IgD-negative memory B cell (primary cell): Measurements from ENCODE around the gene COL18A1. TPM values are rescaled to one million over a fixed set of nuclear protein-coding genes. Genes with fewer than 3 reads are reported as not detected.

ENCODE experiments used
- H3K27ac Mint-ChIP-seq, 3 donors: one replicate each; pipeline ENCODE4 v1.8.0; 2020 to 2022; ENCODE audit warnings: mild to moderate bottlenecking in 3 of 3, mixed read lengths in 3 of 3, moderate library complexity in 1 of 3
- H3K27me3 Mint-ChIP-seq: one replicate; pipeline ENCODE4 v1.8.0; 2021; ENCODE audit warnings: mixed read lengths
- H3K36me3 Mint-ChIP-seq: one replicate; pipeline ENCODE4 v1.8.0; 2020; ENCODE audit warnings: mild to moderate bottlenecking, mixed read lengths
- H3K4me1 Mint-ChIP-seq, 3 donors: one replicate each; pipeline ENCODE4 v1.8.0; 2020 to 2022; ENCODE audit warnings: mixed read lengths in 3 of 3, mild to moderate bottlenecking in 1 of 3
- H3K4me3 Mint-ChIP-seq, 4 donors: one replicate each; pipeline ENCODE4 v1.8.0; 2020 to 2022; ENCODE audit warnings: mild to moderate bottlenecking in 4 of 4, mixed read lengths in 4 of 4, moderate library complexity in 3 of 4
- H3K9me3 Mint-ChIP-seq, 3 donors: one replicate each; pipeline ENCODE4 v1.8.0; 2020 to 2021; ENCODE audit warnings: mixed read lengths in 3 of 3, mild to moderate bottlenecking in 1 of 3
- polyA plus RNA-seq: library from polyadenylated mRNA; unstranded; fragments of 300-500 nt; fragmentation: Illumina TruSeq; gene quantifications from one replicate; pipeline ENCODE4 v1.2.3, GENCODE V29; 2021

Gene COL18A1
- polyA plus RNA-seq, 1 donor from 2014 or later, result 4.0 TPM

- Mint-ChIP-seq H3K4me3 (no peak overlapping the region), H3K36me3 (no peaks in the 10 kb centered on the region), H3K27ac (no peak overlapping the region), H3K27me3 (peaks cover 28% of the 10 kb centered on the region), H3K9me3 (peaks cover 0 to 2% (median 0%) of the 10 kb centered on the region in 3 donors), H3K4me1 (no peaks in the 10 kb centered on the region)
These were observed 20.1 kb upstream of the COL18A1 start for GRCh38 chr21:45384656-45385548.

GRCh38 chr21:45385549-45386050 is 19.4 kb upstream of the COL18A1 start:
- Mint-ChIP-seq H3K36me3 (no peaks in the 10 kb centered on the region), H3K4me3 (no peak overlapping the region), H3K9me3 (peaks cover 0 to 2% (median 0%) of the 10 kb centered on the region in 3 donors), H3K27ac (no peak overlapping the region), H3K27me3 (peaks cover 29% of the 10 kb centered on the region), H3K4me1 (no peaks in the 10 kb centered on the region)

- no peaks in the 10 kb centered on the region for H3K36me3 Mint-ChIP-seq
- no peak overlapping the region for H3K4me3 Mint-ChIP-seq
- peaks cover 26% of the 10 kb centered on the region for H3K27me3 Mint-ChIP-seq
- H3K9me3 Mint-ChIP-seq, result peaks cover 0 to 2% (median 0%) of the 10 kb centered on the region in 3 donors
- H3K27ac Mint-ChIP-seq, result no peak overlapping the region
- H3K4me1 Mint-ChIP-seq, result no peaks in the 10 kb centered on the region
These were observed 18.6 kb upstream of the COL18A1 start for GRCh38 chr21:45386336-45386727.

GRCh38 chr21:45386728-45387371 is 18.1 kb upstream of the COL18A1 start:
- no peaks in the 10 kb centered on the region for H3K36me3 Mint-ChIP-seq
- peaks cover 26% of the 10 kb centered on the region for H3K27me3 Mint-ChIP-seq
- H3K27ac Mint-ChIP-seq, result no peak overlapping the region
- peaks cover 0 to 2% (median 0%) of the 10 kb centered on the region in 3 donors for H3K9me3 Mint-ChIP-seq
- no peak overlapping the region for H3K4me3 Mint-ChIP-seq
- no peaks in the 10 kb centered on the region for H3K4me1 Mint-ChIP-seq

- no peak overlapping the region for H3K4me3 Mint-ChIP-seq
- H3K9me3 Mint-ChIP-seq, result peaks cover 0 to 2% (median 0%) of the 10 kb centered on the region in 3 donors
- H3K27ac Mint-ChIP-seq, result no peak overlapping the region
- H3K36me3 Mint-ChIP-seq, result no peaks in the 10 kb centered on the region
- peaks cover 21% of the 10 kb centered on the region for H3K27me3 Mint-ChIP-seq
- H3K4me1 Mint-ChIP-seq, result no peaks in the 10 kb centered on the region
These were observed 17.5 kb upstream of the COL18A1 start for GRCh38 chr21:45387506-45387905.

GRCh38 chr21:45388011-45388521 is 16.9 kb upstream of the COL18A1 start:
- Mint-ChIP-seq H3K4me3 (no peak overlapping the region), H3K27ac (no peak overlapping the region), H3K36me3 (no peaks in the 10 kb centered on the region), H3K27me3 (peaks cover 19% of the 10 kb centered on the region), H3K9me3 (peaks cover 0 to 2% (median 0%) of the 10 kb centered on the region in 3 donors), H3K4me1 (no peaks in the 10 kb centered on the region)

GRCh38 chr21:45388611-45389296 is 16.2 kb upstream of the COL18A1 start:
- no peaks in the 10 kb centered on the region for H3K4me1 Mint-ChIP-seq
- H3K4me3 Mint-ChIP-seq, result no peak overlapping the region
- peaks cover 19% of the 10 kb centered on the region for H3K27me3 Mint-ChIP-seq
- H3K9me3 Mint-ChIP-seq, result peaks cover 0 to 2% (median 0%) of the 10 kb centered on the region in 3 donors
- no peaks in the 10 kb centered on the region for H3K36me3 Mint-ChIP-seq
- no peak overlapping the region for H3K27ac Mint-ChIP-seq

- Mint-ChIP-seq H3K9me3 (no peaks in the 10 kb centered on the region), H3K36me3 (no peaks in the 10 kb centered on the region), H3K27me3 (peaks cover 18% of the 10 kb centered on the region)
These were observed 14.7 kb upstream of the COL18A1 start for GRCh38 chr21:45390121-45390751.

GRCh38 chr21:45390831-45391742 is 13.9 kb upstream of the COL18A1 start:
- Mint-ChIP-seq H3K36me3 (no peaks in the 10 kb centered on the region), H3K27ac (no peak overlapping the region), H3K9me3 (no peaks in the 10 kb centered on the region), H3K4me3 (no peak overlapping the region), H3K4me1 (no peaks in the 10 kb centered on the region), H3K27me3 (peaks cover 13% of the 10 kb centered on the region)

More at GRCh38 chr21:45390121-45390751, 14.7 kb upstream of the COL18A1 start:
- Mint-ChIP-seq H3K27ac (no peak overlapping the region), H3K4me1 (no peaks in the 10 kb centered on the region), H3K4me3 (no peak overlapping the region)

- H3K4me3 Mint-ChIP-seq, result no peak overlapping the region
- H3K27me3 Mint-ChIP-seq, result peaks cover 10% of the 10 kb centered on the region
- no peaks in the 10 kb centered on the region for H3K9me3 Mint-ChIP-seq
- H3K27ac Mint-ChIP-seq, result no peak overlapping the region
- H3K36me3 Mint-ChIP-seq, result no peaks in the 10 kb centered on the region
- H3K4me1 Mint-ChIP-seq, result no peaks in the 10 kb centered on the region
These were observed 13.0 kb upstream of the COL18A1 start for GRCh38 chr21:45391743-45392572.

GRCh38 chr21:45392573-45392971 is 12.4 kb upstream of the COL18A1 start:
- Mint-ChIP-seq H3K27me3 (peaks cover 10% of the 10 kb centered on the region), H3K36me3 (no peaks in the 10 kb centered on the region), H3K27ac (no peak overlapping the region), H3K4me1 (no peaks in the 10 kb centered on the region), H3K9me3 (no peaks in the 10 kb centered on the region), H3K4me3 (no peak overlapping the region)

GRCh38 chr21:45393021-45393420 is 11.9 kb upstream of the COL18A1 start:
- Mint-ChIP-seq H3K4me1 (no peaks in the 10 kb centered on the region), H3K27ac (no peak overlapping the region), H3K9me3 (no peaks in the 10 kb centered on the region), H3K36me3 (no peaks in the 10 kb centered on the region), H3K27me3 (peaks cover 10% of the 10 kb centered on the region), H3K4me3 (no peak overlapping the region)
